SK-N-SH (cell line): ENCODE measurements around the gene LAPTM5. TPM values are rescaled to one million over a fixed set of nuclear protein-coding genes. Genes with fewer than 3 reads are reported as not detected.

ENCODE experiments used
- CTCF ChIA-PET: fragments of 300-600, 350-600 bp; formaldehyde crosslinking; extraction: SDS; loops from one replicate; lab custom pipeline; 2021; lab: Yijun Ruan, JAX
- POLR2A ChIA-PET: fragments of 350-600 bp; sonication (Branson Sonifier 250); formaldehyde crosslinking; extraction: SDS; loops from one replicate; lab custom pipeline; 2020; ENCODE audit warnings: antibody characterized with exemption, inconsistent platforms; lab: Yijun Ruan, JAX
- DNase-seq: peaks from one replicate; pipeline ENCODE4 v3.0.0; 2012
- H2AFZ ChIP-seq: fragments of 200-600 bp; sonication (generic); 2 replicates; pipeline ENCODE4 v1.8.1; 2016; ENCODE audit warnings: antibody characterized with exemption, mild to moderate bottlenecking, low read depth
- H3F3A ChIP-seq: fragments of 200-600 bp; sonication (generic); replicated peaks from 2 replicates; pipeline ENCODE3; 2016; ENCODE audit warnings: antibody characterized with exemption, mild to moderate bottlenecking; ENCODE audit not compliant: insufficient read depth
- H3K27ac ChIP-seq, 2 experiments: fragments of 200-500 bp in 1 of 2; fragments of 200-600 bp in 1 of 2; sonication (Bioruptor generic) in 1 of 2; sonication (generic), shearing (Covaris generic) in 1 of 2; 2 replicates each; pipeline versions ENCODE4 v1.5.1 to v1.6.1; 2014 to 2016; ENCODE audit warnings: low read depth in 2 of 2, inconsistent platforms in 1 of 2, low read length in 1 of 2, mild to moderate bottlenecking in 1 of 2, mixed read lengths in 1 of 2
- H3K27me3 ChIP-seq: fragments of 200-600 bp; sonication (generic), shearing (Covaris generic); 2 replicates; pipeline ENCODE4 v1.6.1; 2016; ENCODE audit warnings: mixed run types; ENCODE audit not compliant: insufficient read depth
- H3K36me3 ChIP-seq, 2 experiments: fragments of 200-500 bp in 1 of 2; fragments of 200-600 bp in 1 of 2; sonication (Bioruptor generic) in 1 of 2; sonication (generic) in 1 of 2; replicated peaks in 1 of 2; 2 replicates each; pipeline versions ENCODE3 to v1.5.1; 2014 to 2016; ENCODE audit warnings: low read length in 1 of 2, mild to moderate bottlenecking in 1 of 2; ENCODE audit not compliant: insufficient read depth in 2 of 2, control insufficient read depth in 1 of 2
- H3K4me1 ChIP-seq, 2 experiments: fragments of 200-500 bp in 1 of 2; fragments of 200-600 bp in 1 of 2; sonication (Bioruptor generic) in 1 of 2; sonication (generic), shearing (Covaris generic) in 1 of 2; 2 replicates each; pipeline versions ENCODE4 v1.5.1 to v1.6.1; 2014 to 2016; ENCODE audit warnings: low read depth in 1 of 2, low read length in 1 of 2, mixed run types in 1 of 2; ENCODE audit not compliant: insufficient read depth in 2 of 2, control insufficient read depth in 1 of 2
- H3K4me2 ChIP-seq: fragments of 200-600 bp; sonication (generic), shearing (Covaris generic); 2 replicates; pipeline ENCODE4 v1.6.1; 2017; ENCODE audit warnings: mixed run types
- H3K4me3 ChIP-seq, 2 experiments: fragments of 200-500 bp in 1 of 2; fragments of 200-600 bp in 1 of 2; sonication (Bioruptor generic) in 1 of 2; sonication (generic), shearing (Covaris generic) in 1 of 2; 2 replicates each; pipeline versions ENCODE4 v1.5.1 to v1.8.1; 2014 to 2016; ENCODE audit warnings: low read depth in 2 of 2, inconsistent platforms in 1 of 2, low read length in 1 of 2, mild to moderate bottlenecking in 1 of 2, mixed read lengths in 1 of 2, moderate library complexity in 1 of 2
- H3K79me2 ChIP-seq: fragments of 200-600 bp; sonication (generic); 2 replicates; pipeline ENCODE4 v1.8.1; 2017; ENCODE audit warnings: mild to moderate bottlenecking; ENCODE audit not compliant: insufficient read depth
- H3K9ac ChIP-seq: fragments of 200-600 bp; sonication (generic); 2 replicates; pipeline ENCODE4 v1.6.1; 2017; ENCODE audit warnings: mixed run types
- H3K9me2 ChIP-seq: fragments of 200-600 bp; sonication (generic); 2 replicates; pipeline ENCODE4 v1.6.1; 2017; ENCODE audit warnings: mixed run types
- H3K9me3 ChIP-seq: fragments of 200-600 bp; sonication (generic); 2 replicates; pipeline ENCODE4 v1.6.1; 2017; ENCODE audit warnings: mixed run types, mild to moderate bottlenecking, moderate library complexity
- H4K20me1 ChIP-seq: fragments of 200-600 bp; sonication (generic); 2 replicates; pipeline ENCODE4 v1.6.1; 2017; ENCODE audit warnings: mild to moderate bottlenecking, mixed run types; ENCODE audit not compliant: insufficient read depth
- CHD2 ChIP-seq: fragments of 150-350 bp; IDR thresholded peaks from 2 replicates; pipeline ENCODE4 v1.6.1; 2018; ENCODE audit warnings: low read length; ENCODE audit not compliant: partially characterized antibody
- CTCF ChIP-seq: fragments of 200-600 bp; sonication (generic); IDR thresholded peaks from 2 replicates; pipeline ENCODE4 v1.6.1; 2017; ENCODE audit warnings: antibody characterized with exemption, mild to moderate bottlenecking, moderate library complexity
- ELF1 ChIP-seq: IDR thresholded peaks from 2 replicates; pipeline ENCODE4 v1.4.0; 2012
- EP300 ChIP-seq, 2 experiments: IDR thresholded peaks; 2 replicates each; pipeline versions ENCODE4 v1.4.0 to v1.6.1; 2012; ENCODE audit warnings: borderline replicate concordance in 1 of 2, low read depth in 1 of 2, low read length in 1 of 2
- EZH2phosphoT487 ChIP-seq: fragments of 200-600 bp; sonication (generic); IDR thresholded peaks from 2 replicates; pipeline ENCODE4 v1.6.1; 2017; ENCODE audit warnings: low read depth, mixed run types, mild to moderate bottlenecking, antibody characterized with exemption, moderate library complexity, borderline replicate concordance
- FOSL2 ChIP-seq: IDR thresholded peaks from 2 replicates; pipeline ENCODE4 v1.4.0; 2012; ENCODE audit warnings: low read depth, mild to moderate bottlenecking, moderate library complexity, borderline replicate concordance
- GABPA ChIP-seq: IDR thresholded peaks from 2 replicates; pipeline ENCODE4 v1.4.0; 2012; ENCODE audit warnings: low read depth, mild to moderate bottlenecking
- NFIC ChIP-seq: IDR thresholded peaks from 2 replicates; pipeline ENCODE4 v1.4.0; 2012; ENCODE audit warnings: borderline replicate concordance
- NRF1 ChIP-seq: IDR thresholded peaks from 2 replicates; pipeline ENCODE4 v1.6.1; 2012; ENCODE audit warnings: low read depth, mild to moderate bottlenecking, low read length
- PBX3 ChIP-seq: IDR thresholded peaks from 2 replicates; pipeline ENCODE4; 2012
- POLR2AphosphoS5 ChIP-seq: IDR thresholded peaks from 2 replicates; pipeline ENCODE4 v1.6.1; 2012; ENCODE audit warnings: low read depth, low read length
- RAD21 ChIP-seq: IDR thresholded peaks from 2 replicates; pipeline ENCODE4 v1.6.1; 2012; ENCODE audit warnings: mild to moderate bottlenecking, low read length
- RCOR1 ChIP-seq: fragments of 150-350 bp; IDR thresholded peaks from 2 replicates; pipeline ENCODE4 v1.6.1; 2017; ENCODE audit warnings: antibody characterized with exemption, low read length
- RXRA ChIP-seq: IDR thresholded peaks from 2 replicates; pipeline ENCODE4 v1.4.0; 2012; ENCODE audit warnings: low read depth, mild to moderate bottlenecking, borderline replicate concordance
- SIN3A ChIP-seq: IDR thresholded peaks from 2 replicates; pipeline ENCODE4 v1.6.1; 2012; ENCODE audit warnings: low read depth, mild to moderate bottlenecking, low read length, moderate library complexity, borderline replicate concordance
- USF1 ChIP-seq: IDR thresholded peaks from 2 replicates; pipeline ENCODE4 v1.4.0; 2012; ENCODE audit warnings: low read depth, borderline replicate concordance
- USF2 ChIP-seq: fragments of 150-350 bp; IDR thresholded peaks from 2 replicates; pipeline ENCODE4 v1.6.1; 2017; ENCODE audit warnings: antibody characterized with exemption, low read length, low read depth, borderline replicate concordance
- YY1 ChIP-seq: IDR thresholded peaks from 2 replicates; pipeline ENCODE4 v1.4.0; 2012; ENCODE audit warnings: low read depth, mild to moderate bottlenecking
- WGBS: methylation state at CpG from one replicate; pipeline ENCODE4 v1.1.6; 2017; ENCODE audit warnings: low lambda C conversion rate; 5-methylcytosine and 5-hydroxymethylcytosine counted together
- polyA plus RNA-seq, 3 experiments: library from polyadenylated mRNA; depleted of rRNA; stranded (reverse); fragments of >200 nt; gene quantifications; 2 replicates each; pipeline ENCODE4 v1.2.3, GENCODE V29; 2012

LAPTM5 gene
- polyA plus RNA-seq, 1 of the 3 experiments (the other 2 are of a cell fraction) = 1.1 TPM

- no peaks in the 10 kb centered on the region for H3K79me2 ChIP-seq
- H3K9me3 ChIP-seq = no peaks in the 10 kb centered on the region
- peaks cover 7 to 14% of the 10 kb centered on the region in 2 experiments; a peak in 3 of 4 replicates for H3K4me1 ChIP-seq
- H3K27me3 ChIP-seq = no peaks in the 10 kb centered on the region
- no peak within 1 kb of the TSS for H2AFZ ChIP-seq
- POLR2A ChIA-PET = no interaction called here
- no peak within 1 kb of the TSS for H3K4me3 ChIP-seq
- WGBS = 92% methylated on average over 8 of the region's 14 CpGs
- H3K36me3 ChIP-seq = peaks cover 0 to 9% of the 10 kb centered on the region in 2 experiments
- DNase-seq = no peak
- peaks cover 5% of the 10 kb centered on the region for H3F3A ChIP-seq
- H3K4me2 ChIP-seq = no peak within 1 kb of the TSS
- H3K9me2 ChIP-seq = no peaks in the 10 kb centered on the region
- H3K9ac ChIP-seq = no peak within 1 kb of the TSS
- 0 out of 2 replicates have a peak, but pooled peaks cover 7% of the 10 kb centered on the region for H4K20me1 ChIP-seq
- no peak within 1 kb of the TSS for H3K27ac ChIP-seq
- CTCF ChIA-PET = interaction anchor here (1.4 to 14.9 kb wide), 6 partner anchors 51 to 188 kb away, joined by 3 to 377 read pairs (median 18); no protein-coding TSS in a partner anchor
- TF ChIP-seq ELF1 = no peak
- TF ChIP-seq YY1 = no peak
- no peak for TF ChIP-seq EZH2phosphoT487
- TF ChIP-seq RAD21 = no peak
- TF ChIP-seq NRF1 = no peak
- no peak for TF ChIP-seq GABPA
- TF ChIP-seq FOSL2 = no peak
- TF ChIP-seq EP300 (IDR thresholded peaks at IDR 0.05; ENCODE audit: borderline replicate concordance in 1 of 2, low read depth in 1 of 2, low read length in 1 of 2) = no peak
- TF ChIP-seq USF2 = no peak
- no peak for TF ChIP-seq POLR2AphosphoS5
- TF ChIP-seq NFIC = no peak
- TF ChIP-seq CHD2 = no peak
- no peak for TF ChIP-seq SIN3A
- TF ChIP-seq RCOR1 = no peak
- TF ChIP-seq RXRA = no peak
- TF ChIP-seq USF1 = no peak
Measured at GRCh38 chr1:30723331-30723755, 34.2 kb downstream of the LAPTM5 start, which contains the start of gene MATN1. MATN1 (minus strand) TSS chr1:30723585; CDS start chr1:30723551, 34 bp downstream.

- CTCF ChIA-PET = interaction anchor here (0.9 to 14.9 kb wide), 6 partner anchors 19 to 207 kb away, joined by 3 to 377 read pairs (median 6); no protein-coding TSS in a partner anchor
- Histone ChIP-seq H3K9ac (no peak overlapping the region), H3K9me2 (no peaks in the 10 kb centered on the region)
Measured at GRCh38 chr1:30721812-30722537, 35.6 kb downstream of the LAPTM5 start.

More at GRCh38 chr1:30721812-30722537, 35.6 kb downstream of the LAPTM5 start:
- Histone ChIP-seq H3K4me2 (no peak overlapping the region), H4K20me1 (0 out of 2 replicates have a peak, but pooled peaks cover 7% of the 10 kb centered on the region), H3K36me3 (peaks cover 0 to 9% of the 10 kb centered on the region in 2 experiments), H3F3A (peaks cover 11% of the 10 kb centered on the region), H3K9me3 (no peaks in the 10 kb centered on the region), H3K27me3 (no peaks in the 10 kb centered on the region), H2AFZ (no peak overlapping the region), H3K4me3 (no peak overlapping the region), H3K79me2 (no peaks in the 10 kb centered on the region), H3K27ac (no peak overlapping the region), H3K4me1 (peaks cover 3 to 14% of the 10 kb centered on the region in 2 experiments; a peak in 2 of 4 replicates)
- POLR2A ChIA-PET = no interaction called here
- TF ChIP-seq NFIC (peak; percentile 28; the same call in 1 of the 2 replicates), PBX3 (no peak), CTCF (0 out of 2 replicates have a peak, but pooled peaks have one; percentile 16)
- no peak for DNase-seq
- 89% methylated on average over 3 of the region's 9 CpGs for WGBS
